Dermis lymphatic vessel endothelial cell (primary cell): ENCODE results near the gene KCNG4. TPM values are rescaled to one million over a fixed set of nuclear protein-coding genes. Genes with fewer than 3 reads are reported as not detected.

Experiments
- total RNA-seq: library from RNA; depleted of rRNA; stranded (reverse); fragments of >200 nt; gene quantifications from 2 replicates; pipeline ENCODE4 v1.2.1, GENCODE V29; 2014

Gene KCNG4
- total RNA-seq: not detected in 2 replicates

GRCh38 chr16:84239909-84240308 is at the start of gene KCNG4:
KCNG4 (minus strand) TSS chr16:84240012; CDS start chr16:84237485, 2,527 bp downstream.

GRCh38 chr16:84190731-84191388 is 49.0 kb downstream of the KCNG4 start, which contains the start of gene ADAD2:
ADAD2 (plus strand) TSS chr16:84191157; CDS start chr16:84191231, 74 bp downstream.

GRCh38 chr16:84186685-84187437 is 53.0 kb downstream of the KCNG4 start, which contains the start of gene TAF1C:
TAF1C (minus strand) TSS chr16:84187057; CDS start chr16:84184988, 2,069 bp downstream.

Other genes starting within 250 kb of the KCNG4 start
- not detected in 2 replicates for gene SLC38A8, start 197.2 kb downstream of the KCNG4 start, total RNA-seq
- gene MBTPS1, start 123.1 kb downstream of the KCNG4 start, total RNA-seq: 94.1 and 101 TPM in 2 replicates
- 33.0 and 35.3 TPM in 2 replicates for gene HSDL1, start 94.8 kb downstream of the KCNG4 start, total RNA-seq
- gene DNAAF1, start 94.7 kb downstream of the KCNG4 start, total RNA-seq: 0.09 TPM in 1 of 2 replicates, not detected in the other
- gene TAF1C, start 53.0 kb downstream of the KCNG4 start, total RNA-seq: 9.2 and 10.7 TPM in 2 replicates
- gene ADAD2, start 48.9 kb downstream of the KCNG4 start, total RNA-seq: not detected in 2 replicates
- not detected in 2 replicates for gene WFDC1, start 54.9 kb upstream of the KCNG4 start, total RNA-seq
- not detected in 2 replicates for gene ATP2C2, start 128.5 kb upstream of the KCNG4 start, total RNA-seq